Activated T-helper 1 cell treated with anti-CD3 and anti-CD28 coated beads, Interleukin-2, amount 50 U/mL, for 16 hours (primary cell): ENCODE results near the gene ANKRD40CL.
"Not testable (repeated sequence)": the region's sequence is repeated elsewhere in the genome, so short reads cannot be mapped to it uniquely, and the experiment has no call there.

Source experiments
- DNase-seq, 2 donors: peaks; one replicate each; pipeline ENCODE4 v3.0.0-alpha.2; 2020; ENCODE audit warnings: low read depth in 1 of 2, low spot score in 1 of 2

The ANKRD40CL gene, protein sequence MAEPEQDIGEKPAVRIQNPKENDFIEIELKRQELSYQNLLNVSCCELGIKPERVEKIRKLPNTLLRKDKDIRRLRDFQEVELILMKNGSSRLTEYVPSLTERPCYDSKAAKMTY

DNA sequence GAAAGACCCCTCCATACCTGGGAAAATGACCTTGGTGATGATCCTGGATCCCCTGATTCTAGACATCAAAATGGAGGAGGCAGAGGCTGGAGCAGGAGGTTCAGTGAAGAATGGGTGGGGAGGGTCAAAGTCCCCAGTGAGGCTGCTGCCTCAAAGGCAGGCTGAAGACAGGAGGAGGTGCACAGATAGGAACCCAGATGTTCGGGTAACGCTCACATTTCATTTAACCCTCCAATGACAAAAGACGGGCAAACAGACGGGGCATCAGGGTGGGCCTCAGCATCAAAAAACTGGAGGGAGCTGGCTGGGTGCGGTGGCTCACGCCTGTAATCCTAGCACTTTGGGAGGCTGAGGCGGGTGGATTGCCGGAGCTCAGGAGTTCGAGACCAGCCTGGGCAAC lies at the start of gene ANKRD40CL:
Gene ANKRD40CL, minus strand, starts transcription at position 73 of the 400 bp plus-strand sequence. CDS start 605 bp downstream, outside the sequence.
- no peak for DNase-seq

DNA sequence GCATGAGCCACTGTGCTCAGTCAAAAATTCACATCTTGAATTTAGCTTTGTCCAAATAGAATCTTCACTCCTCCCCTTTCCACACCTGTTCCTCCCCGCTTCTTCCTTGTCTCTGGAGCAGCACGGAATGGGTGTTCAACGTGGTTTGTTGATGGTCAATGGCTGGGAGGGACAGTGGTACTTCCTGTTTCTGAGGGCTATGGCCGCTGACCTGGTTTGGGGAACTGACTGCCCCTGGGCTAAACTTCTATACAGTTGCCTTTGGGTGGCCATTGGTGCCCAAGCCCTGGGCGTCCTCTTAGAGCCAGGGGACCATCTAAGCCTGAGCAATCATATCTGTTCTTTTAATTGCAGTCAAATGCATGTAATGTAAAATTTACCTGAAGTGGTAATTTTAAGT lies 49.0 kb upstream of the ANKRD40CL start:
- DNase-seq, result no peak

DNA sequence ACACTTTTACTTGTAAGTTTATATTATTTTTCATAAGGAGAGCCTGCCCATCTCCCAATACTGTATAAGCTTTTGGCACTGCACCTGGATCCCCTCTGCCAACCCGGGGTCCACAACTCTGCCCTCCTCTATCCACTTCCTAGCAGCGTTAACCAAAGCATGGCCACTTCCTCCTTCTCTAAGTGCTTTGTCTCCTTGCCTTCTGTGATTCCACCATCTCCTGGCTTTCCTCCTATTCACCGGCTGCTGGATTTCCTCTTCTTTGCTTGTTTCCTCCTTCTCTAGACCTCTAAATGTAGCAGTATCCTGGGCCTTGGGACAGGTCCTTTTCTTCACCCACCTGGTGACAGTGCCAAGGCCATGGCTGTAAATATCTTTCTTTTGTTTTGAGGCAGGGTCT lies 48.1 kb upstream of the ANKRD40CL start:
- no peak for DNase-seq

DNA sequence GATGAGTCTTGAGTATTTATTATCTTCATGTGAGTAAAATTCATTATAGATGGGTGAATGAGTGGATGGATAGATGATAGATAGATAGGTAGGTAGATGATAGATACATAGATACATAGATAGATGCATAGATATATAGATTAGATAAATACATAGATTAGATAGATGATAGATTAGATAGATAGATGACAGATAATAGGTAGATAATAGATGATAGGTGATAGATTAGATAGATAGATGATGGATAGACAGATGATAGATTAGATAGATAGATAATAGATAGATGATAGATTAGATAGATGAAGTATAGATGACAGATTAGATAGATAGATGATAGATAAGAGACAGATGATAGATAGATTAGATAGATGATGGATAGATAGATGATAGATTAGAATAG lies 46.3 kb upstream of the ANKRD40CL start:
- no peak for DNase-seq

DNA sequence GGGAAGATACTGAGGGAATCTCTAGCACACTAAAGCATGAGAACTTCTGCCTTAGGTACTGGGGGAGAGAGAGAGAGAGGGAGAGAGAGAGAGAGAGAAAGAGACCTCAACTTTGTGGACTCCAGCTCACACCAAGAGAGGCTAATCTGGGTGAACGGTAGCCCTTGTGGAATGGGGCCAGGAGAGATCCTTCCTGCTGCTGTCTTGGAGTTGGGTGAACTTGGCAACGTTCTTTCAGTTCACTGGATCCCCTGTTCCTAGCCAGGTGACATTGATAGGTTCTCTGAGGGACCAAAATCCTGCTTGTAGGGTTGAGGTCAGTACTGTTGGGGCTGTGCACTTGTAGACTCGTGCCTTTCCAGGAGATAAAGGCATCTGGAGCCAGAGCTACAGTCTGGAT lies 41.6 kb upstream of the ANKRD40CL start:
- DNase-seq, result no peak

DNA sequence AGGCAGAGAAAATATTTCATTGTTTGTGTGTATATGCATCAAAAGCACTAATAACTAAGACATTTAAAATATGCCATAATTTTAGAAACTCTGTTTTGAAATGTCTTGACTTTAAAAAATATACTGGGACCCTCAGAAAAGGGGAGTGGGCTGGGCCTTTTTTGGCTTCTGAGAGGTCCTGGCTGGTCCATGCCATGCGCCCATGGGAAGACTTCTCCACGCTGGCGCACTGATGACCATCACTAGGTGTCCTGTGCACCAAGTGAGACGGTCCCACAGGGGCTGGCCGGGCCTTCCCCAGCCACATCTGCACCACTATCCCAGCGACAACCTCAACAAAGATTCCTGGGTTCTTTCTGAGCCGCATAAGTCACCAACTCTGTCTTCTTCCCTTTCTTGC lies 41.1 kb upstream of the ANKRD40CL start:
- DNase-seq, result no peak

DNA sequence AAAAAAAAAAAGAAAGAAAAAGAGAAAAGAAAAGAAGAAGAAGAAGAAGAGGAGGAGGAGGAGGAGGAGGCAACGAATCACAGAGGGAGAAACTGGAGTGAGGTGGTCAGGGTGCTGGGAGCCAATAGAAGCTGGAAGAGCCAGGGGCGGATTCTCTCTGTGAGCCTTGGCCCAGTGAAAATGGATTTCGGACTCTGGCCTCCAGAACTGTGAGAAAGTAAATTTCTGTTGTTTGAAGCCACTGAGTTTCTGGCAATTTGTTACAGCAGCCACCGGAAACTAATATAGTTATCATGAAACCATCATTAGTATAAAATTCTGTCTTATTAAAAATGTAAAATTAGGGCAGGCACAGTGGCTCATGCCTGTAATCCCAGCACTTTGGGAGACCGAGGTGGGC lies 40.4 kb upstream of the ANKRD40CL start:
- no peak for DNase-seq

DNA sequence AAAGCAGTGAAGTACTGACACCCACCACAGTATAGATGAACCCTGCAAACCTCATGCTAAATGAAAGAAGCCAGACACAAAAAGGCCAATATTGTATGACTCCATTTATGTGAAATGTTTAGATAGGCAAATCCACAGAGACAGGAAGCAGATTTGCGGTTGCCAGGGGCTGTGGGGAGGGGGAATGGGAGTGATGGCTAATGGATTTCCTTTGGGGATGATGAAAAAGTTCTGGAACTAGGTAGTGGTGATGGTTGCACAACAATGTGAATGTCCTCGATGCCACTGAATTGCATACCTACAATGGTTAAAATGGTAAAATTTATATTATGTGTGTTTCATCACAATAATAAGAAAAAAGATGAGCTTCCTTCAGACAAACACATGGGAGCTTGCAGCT lies 39.7 kb upstream of the ANKRD40CL start:
- no peak for DNase-seq

DNA sequence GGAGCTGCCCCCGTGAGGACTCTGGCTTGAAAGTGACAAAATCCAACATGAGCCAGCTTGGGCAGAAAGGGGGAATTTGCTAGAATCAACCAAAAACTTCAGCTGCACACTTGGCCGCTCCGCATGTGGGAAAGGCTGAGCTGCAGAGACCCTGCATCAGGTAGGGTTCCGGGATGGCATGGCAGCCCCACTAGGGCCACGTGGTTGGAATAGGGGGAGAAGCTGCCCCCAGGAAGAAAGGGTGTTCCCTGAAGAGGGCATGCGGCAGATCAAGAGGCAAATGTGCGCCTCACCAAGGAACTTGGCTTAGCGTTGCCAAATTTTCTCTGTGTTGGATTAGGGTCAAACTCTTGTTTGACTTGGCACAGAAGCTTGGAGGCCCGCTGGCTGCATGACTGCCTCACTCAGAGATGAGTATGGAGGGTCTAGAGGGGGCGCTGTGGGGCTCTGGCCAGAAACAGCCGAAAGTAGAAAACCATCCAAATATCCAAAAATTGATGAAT lies 38.9 kb upstream of the ANKRD40CL start:
- no peak for DNase-seq

DNA sequence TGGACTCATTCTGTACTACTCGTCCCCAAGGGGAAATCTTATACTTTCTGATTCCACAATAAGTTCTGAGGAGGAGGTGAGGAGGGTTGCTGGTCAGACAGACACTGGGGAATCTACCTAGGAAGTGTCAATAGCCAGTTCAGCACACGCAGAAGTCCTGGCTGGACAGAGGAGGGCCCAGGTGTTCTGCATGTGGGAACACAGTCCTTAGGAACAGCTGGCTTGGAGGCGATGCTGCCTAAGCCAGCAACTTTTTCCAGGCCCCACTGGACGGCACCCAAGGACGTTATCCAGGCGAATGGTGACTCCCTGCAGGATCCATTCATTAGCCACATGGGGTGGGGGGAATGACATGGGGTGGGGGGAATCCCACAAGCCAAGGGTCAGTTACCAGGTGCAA lies 38.2 kb upstream of the ANKRD40CL start:
- no peak for DNase-seq

DNA sequence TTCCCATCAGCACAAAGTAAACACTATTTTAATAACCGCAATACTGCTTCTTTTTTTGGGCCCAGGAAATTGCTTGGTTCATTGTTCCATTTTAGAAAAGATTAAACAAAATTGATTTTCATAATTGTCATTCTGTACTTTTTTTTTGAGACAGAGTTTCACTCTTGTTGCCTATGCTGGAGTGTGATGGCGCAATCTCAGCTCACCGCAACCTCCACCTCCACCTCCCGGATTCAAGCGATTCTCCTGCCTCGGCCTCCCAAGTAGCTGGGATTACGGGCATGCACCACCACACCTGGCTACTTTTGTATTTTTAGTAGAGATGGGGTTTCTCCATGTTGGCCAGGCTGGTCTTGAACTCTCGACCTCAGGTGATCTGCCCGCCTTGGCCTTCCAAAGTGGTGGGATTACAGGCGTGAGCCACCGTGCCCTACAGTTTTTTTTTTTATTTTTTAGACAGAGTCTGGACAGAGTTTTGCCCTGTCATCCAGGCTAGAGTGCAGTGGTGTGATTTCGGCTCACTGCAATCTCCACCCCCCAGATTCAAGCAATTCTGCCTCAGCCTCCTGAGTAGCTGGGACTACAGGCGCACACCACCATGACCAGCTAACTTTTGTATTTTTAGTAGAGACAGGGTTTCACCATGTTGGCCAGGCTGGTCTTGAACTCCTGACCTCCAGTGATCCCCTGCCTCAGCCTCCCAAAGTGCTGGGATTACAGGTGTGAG lies 37.6 kb upstream of the ANKRD40CL start:
- not testable (repeated sequence) for DNase-seq

DNA sequence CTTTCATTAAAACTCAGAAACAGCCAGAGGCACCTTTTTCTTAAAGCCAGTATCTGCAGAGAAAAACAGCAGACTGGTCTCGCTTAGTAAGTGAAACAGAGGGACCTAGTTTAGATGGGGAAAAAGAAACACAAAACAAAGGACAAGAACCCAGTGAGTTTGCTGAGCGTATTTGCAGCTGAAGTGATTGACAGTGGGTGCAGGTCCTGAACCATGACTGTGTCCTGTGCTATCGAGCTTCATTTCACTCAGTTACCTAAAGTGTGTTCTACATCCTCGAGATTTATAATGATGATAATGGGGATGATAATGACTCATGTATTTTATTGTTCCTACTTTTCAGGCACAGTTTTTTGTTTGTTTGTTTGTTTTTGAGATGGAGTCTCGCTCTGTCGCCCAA lies 36.4 kb upstream of the ANKRD40CL start:
- no peak for DNase-seq

DNA sequence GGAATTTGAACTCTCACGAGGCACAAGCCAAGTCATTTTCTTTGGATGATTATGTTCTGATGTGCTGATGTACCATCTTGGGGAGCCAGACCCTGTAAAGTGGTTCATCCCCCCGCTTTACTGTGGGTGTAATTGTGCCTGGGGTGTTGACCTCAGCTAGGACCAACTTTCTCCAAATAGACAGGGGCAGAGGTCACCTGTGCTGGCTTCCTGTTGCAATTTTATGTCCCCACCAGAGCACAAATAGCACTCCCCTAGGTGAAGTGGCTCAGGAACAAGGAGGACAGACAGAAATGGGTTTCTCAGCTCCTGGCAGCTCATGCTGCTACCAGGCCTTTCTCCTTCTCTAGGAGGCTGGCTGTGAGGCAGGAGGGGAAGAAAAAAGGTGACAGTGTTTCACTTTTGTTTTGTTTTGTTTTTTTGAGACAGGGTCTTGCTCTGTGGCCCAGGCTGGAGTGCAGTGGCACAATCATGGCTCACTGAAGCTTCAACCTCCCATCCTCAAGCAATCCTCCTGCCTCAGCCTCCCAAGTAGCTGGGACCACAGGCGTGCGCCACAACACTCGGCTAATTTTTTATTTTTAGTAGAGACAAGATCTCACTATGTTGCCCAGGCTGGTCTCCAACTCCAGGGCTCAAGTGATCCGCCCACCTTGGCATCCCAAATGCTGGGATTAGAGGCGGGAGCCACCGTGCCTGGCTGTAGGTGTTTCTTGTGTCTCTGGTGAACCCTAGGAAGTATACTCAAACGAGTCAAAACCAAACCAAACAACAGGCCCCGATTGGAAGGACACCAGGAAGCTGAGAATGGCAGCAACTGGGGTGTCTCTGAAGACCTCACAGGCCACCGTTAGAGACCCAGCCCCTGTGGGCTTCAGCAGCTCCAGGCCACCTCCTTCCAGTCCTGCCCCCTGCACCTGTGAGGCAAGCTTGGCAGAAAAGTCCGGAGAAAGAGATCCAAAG lies 35.6 kb upstream of the ANKRD40CL start:
- DNase-seq, result no peak

DNA sequence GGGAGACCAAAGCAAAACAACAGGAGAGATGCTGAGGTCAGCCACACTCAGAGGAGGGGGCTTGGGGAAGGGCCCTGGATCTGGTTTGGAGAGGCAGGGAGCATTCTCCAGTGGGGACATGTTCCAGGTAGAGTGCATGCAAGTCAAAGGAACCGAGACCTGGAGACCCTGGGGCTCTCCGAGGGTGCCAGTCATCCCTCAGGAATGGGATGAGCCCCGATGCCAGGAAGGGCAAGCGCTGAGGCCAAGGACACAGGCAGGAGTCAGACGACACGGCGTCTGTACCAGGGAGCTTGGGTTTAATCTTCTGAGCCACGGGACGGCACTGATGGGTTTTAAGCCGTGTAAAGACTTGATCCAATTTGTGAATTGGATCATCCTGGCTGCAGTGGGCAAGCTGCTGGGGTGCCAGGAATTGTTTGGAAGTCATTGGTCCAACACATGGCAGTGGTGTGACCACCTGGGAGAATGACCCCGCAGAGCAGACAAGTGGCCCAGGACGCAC lies 32.9 kb upstream of the ANKRD40CL start:
- DNase-seq, result no peak

DNA sequence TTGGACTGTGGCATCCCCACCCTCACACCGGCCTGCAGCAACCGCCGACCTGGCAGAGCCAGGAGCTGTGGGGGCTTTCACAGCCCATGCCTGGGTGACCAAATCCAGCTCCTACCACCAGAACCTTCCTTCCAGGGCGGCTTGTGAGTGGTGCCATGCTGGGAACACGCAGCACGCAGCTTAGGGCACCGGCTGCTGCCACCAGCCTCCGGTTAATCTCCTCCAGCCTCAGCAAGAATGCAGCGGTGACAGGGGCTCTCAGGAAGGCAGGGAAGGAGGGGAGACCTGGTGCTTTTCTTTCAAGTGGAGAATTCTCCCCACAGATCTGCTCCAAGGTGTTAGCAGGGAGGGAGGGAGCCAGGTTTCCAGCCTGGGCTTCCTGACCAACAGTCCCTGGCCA lies 32.3 kb upstream of the ANKRD40CL start:
- DNase-seq, result no peak

DNA sequence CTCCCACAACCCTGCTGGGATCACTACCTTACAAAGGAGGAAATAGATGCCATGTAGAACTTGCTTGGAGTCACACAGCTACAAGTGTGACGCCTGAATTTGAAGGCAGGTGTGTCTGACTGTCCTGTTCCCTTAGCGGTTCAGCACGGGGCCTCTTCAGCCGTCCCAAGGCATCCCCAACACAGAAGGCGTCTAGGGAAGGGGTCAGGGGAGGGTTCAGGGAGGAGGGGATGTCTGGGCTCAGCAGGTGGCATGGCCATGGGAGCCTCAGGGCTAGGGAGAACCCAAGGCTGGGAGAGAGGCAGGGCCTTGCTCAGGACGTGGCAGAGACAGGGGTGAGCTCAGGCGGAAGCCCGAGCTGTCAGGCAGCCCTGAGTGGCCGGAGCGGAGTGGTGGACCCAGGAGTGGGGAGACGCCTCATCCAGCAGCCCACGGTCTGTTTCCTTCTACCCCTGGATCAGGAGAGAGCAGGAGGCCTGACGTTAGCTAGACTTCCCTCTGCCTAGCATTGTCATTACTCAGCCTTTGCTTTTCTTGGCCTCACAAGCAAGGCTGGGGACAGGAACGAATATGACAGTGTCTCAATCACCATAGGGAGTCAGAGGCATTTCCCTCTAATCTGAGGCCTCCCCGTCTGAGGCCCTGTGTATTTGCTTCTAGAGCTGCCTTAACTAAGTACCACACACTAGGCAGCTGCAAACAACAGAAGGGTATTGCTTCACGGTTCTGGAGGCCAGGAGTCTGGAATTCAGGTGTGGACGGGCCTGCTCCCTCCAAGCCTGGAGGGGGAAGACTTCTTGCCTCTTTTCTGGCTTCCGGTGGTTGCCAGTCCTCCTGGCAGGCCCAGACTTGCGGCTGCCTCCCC lies 31.3 kb upstream of the ANKRD40CL start:
- no peak for DNase-seq

DNA sequence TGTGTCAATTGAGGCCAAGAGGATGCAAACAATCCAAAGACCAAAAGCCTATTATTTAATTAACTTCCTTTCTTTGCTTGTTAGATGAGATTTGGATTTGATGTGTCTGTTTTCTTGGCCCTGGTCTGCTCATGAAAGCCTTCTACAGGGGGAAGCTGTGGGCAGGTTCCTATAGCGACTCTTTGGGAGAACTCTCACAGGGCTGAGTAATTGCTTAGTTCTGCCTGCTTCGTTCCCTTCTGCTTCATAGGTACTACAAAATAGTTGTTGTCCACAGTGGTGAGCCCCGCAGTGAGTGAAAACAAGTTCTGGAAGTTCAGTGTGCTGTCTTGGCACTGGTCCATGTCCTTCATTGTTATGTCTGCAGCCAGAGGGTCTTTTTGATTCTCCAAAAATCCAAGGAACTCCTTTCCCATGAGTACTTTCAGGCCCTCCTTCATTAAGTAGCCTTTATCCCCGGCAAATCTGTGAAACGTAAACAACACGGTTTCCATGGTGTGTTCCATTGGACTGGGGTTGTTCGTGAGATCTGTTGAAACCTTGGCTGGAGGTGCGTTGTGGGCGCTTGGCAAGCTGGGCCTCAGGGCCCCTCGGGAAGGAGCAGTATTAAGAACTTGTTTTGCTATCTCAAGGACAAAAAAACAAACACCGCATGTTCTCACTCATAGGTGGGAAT lies 30.0 kb upstream of the ANKRD40CL start:
- no peak for DNase-seq

DNA sequence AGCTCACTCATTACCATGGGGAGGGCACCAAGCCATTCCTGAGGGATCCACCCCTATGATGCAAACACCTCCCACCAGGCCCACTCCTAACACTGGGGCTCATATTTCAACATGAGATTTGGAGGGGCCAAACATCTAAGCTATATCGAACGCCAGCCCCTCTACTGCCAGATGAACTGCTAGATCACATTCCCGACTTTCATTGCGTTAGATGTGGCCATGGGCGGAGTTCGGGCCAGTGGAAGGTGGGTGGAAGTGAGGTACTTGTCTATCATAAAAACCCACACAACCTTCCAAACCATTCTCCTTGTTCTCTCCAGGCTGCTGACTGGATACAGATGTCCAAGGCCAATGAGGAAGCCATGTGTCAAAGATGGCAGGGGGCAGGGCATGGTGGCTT lies 27.0 kb upstream of the ANKRD40CL start:
- DNase-seq, result no peak

DNA sequence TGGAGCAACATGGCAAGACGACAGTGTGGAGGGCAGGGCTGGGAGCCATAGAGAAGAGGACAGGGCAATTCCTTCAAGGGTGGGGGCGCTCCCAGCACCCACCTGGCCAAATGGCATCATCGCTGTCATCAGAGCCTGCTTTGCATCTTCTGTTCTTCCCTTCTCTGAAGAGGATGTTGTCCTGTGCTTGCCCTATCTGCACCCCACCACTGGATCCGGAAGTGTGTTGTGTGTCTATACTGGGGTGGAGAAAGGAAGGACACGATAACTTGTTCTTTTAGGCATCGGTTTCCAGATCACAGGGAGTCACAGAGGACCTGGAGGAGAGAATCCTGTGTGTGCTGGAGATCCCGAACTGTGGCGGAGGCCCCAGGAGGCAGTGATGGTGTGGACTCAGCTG lies 25.7 kb upstream of the ANKRD40CL start:
- DNase-seq, result no peak

DNA sequence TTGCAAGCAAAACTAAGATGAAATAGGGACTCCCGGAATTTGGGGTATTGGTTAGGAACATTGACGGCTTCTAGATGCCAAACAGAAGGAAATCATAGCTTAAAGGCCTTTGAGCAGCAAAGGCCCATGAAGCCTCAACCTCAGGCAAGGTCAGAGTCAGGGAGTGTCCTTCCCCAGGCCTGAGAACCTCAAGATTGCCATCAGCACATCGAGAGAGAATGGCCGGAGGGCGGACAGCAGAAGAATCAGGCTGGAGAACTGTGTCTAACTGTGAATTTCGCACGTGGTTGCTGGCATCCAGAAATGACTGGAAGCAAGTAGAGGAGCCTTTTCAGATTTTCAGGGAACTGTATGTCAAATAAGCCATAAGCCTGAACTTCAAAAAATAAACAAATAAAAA lies 24.8 kb upstream of the ANKRD40CL start:
- DNase-seq, result no peak
